Caco-2 (cell line): ENCODE results near the gene MYO5B. TPM values are rescaled to one million over a fixed set of nuclear protein-coding genes. Genes with fewer than 3 reads are reported as not detected.
"Not testable (repeated sequence)": the region's sequence is repeated elsewhere in the genome, so short reads cannot be mapped to it uniquely, and the experiment has no call there.

Experiments used
- BruUV-seq: library from RNA; stranded (reverse); fragments of 400-500 nt; replicated peaks from 2 replicates; lab custom pipeline; 2021; lab: Mats Ljungman, UMichigan
- CTCF ChIA-PET: fragments of 300-600 bp; sonication (Branson Sonifier 250); formaldehyde crosslinking; loops from one replicate; lab custom pipeline; 2022; ENCODE audit warnings: antibody characterized with exemption; lab: Charles Lee
- POLR2A ChIA-PET: fragments of 300-600 bp; sonication (Branson Sonifier 250); formaldehyde crosslinking; loops from one replicate; lab custom pipeline; 2022; ENCODE audit warnings: antibody characterized with exemption; lab: Charles Lee
- DNase-seq, 2 experiments: peaks; one replicate each; pipeline versions ENCODE4 v3.0.0 to v3.0.0-alpha.2; 2020 to 2022
- H3K27me3 ChIP-seq: replicated peaks from 2 replicates; pipeline ENCODE4 v1.6.0; 2011; ENCODE audit warnings: low read length; ENCODE audit not compliant: control insufficient read depth, insufficient read depth
- H3K36me3 ChIP-seq: 2 replicates; pipeline ENCODE4 v1.5.1; 2011; ENCODE audit warnings: low read length; ENCODE audit not compliant: control insufficient read depth, insufficient read depth
- H3K4me1 ChIP-seq: fragments of 250-450 bp; sonication (Bioruptor Pico); 2 replicates; pipeline ENCODE4 v1.5.1; 2020; ENCODE audit warnings: mild to moderate bottlenecking
- H3K4me3 ChIP-seq: 2 replicates; pipeline ENCODE4 v1.5.1; 2011; ENCODE audit warnings: low read depth, mild to moderate bottlenecking, control low read depth, low read length
- H3K9me3 ChIP-seq: fragments of 250-450 bp; sonication (Bioruptor Pico); 2 replicates; pipeline ENCODE4 v1.5.1; 2020; ENCODE audit warnings: mild to moderate bottlenecking, moderate library complexity
- H3K27ac Mint-ChIP-seq: one replicate; pipeline ENCODE4 v1.8.0; 2022; ENCODE audit warnings: mixed read lengths; ENCODE audit not compliant: unreplicated experiment
- H3K27me3 Mint-ChIP-seq: one replicate; pipeline ENCODE4 v1.8.0; 2022; ENCODE audit warnings: mixed read lengths; ENCODE audit not compliant: insufficient read depth, unreplicated experiment
- H3K36me3 Mint-ChIP-seq: one replicate; pipeline ENCODE4 v1.8.0; 2022; ENCODE audit warnings: mild to moderate bottlenecking, mixed read lengths; ENCODE audit not compliant: insufficient read depth, unreplicated experiment
- H3K4me1 Mint-ChIP-seq: one replicate; pipeline ENCODE4 v1.8.0; 2022; ENCODE audit warnings: low read depth, mixed read lengths; ENCODE audit not compliant: unreplicated experiment
- H3K4me3 Mint-ChIP-seq: one replicate; pipeline ENCODE4 v1.8.0; 2022; ENCODE audit warnings: mild to moderate bottlenecking, moderate library complexity, mixed read lengths; ENCODE audit not compliant: unreplicated experiment
- H3K9me3 Mint-ChIP-seq: one replicate; pipeline ENCODE4 v1.8.0; 2022; ENCODE audit warnings: mixed read lengths; ENCODE audit not compliant: unreplicated experiment
- intact Hi-C: fragments of 100-400 bp; cut with micrococcal nuclease; formaldehyde crosslinking; loops from one replicate; pipeline ENCODE4 v1.10.0; 2022; ENCODE audit not compliant: unreplicated experiment
- total RNA-seq: library from RNA; stranded (reverse); gene quantifications from 2 replicates; pipeline ENCODE4 v1.2.3, GENCODE V29; 2022
- TF ChIP-seq, protein P1 (sequence below), 2 experiments: fragments of 200-600 bp in 1 of 2; IDR thresholded peaks; 1 replicate in 1 of 2; 2 replicates in 1 of 2; pipeline versions ENCODE4 v1.5.1 to v1.8.0; 2011 to 2022; ENCODE audit warnings: antibody characterized with exemption in 1 of 2, control low read depth in 1 of 2, inconsistent platforms in 1 of 2, low read depth in 1 of 2, low read length in 1 of 2, mild to moderate bottlenecking in 1 of 2, moderate library complexity in 1 of 2; ENCODE audit not compliant: insufficient read depth in 1 of 2, severe bottlenecking in 1 of 2, unreplicated experiment in 1 of 2

Gene MYO5B
- total RNA-seq, 1 experiment from 2014 or later: 28.3 TPM

DNA sequence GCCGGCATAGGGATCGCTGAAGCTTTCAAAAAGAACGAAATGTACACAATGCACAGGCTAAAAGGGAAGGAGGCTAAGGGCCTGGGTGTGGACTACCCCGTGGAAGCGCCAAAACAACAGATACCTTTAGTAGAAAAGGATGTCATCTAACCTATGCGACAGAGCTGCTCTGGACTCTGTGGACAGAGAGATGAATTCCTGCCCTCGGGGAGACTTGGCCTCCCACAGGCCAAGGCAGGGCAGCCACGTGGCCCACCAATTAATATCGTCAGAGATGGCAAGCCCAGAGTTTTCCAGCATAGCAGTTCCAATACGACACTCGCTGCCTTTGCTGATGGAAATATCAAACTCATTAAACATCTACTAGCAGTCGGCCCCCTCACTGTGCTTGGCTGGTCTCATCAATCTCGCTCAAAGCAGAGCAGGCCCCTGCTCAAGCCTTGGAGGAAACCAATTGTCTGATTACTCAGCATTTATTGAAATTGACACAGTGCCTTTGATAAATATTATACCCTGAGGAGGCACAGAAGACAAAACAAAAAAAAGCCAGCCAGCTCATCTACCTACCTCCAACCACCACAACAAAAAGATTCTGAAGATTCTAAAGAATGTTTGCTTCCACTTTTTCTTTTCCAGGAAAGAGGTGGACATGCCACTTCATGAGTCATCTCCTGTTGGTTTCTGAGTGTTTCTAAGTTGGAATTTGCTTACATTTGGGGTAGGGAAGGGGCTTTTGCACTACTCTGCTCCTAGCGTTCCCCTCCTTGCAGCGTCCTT is 302.6 kb downstream of the MYO5B start:
- DNase-seq: no peak
- no peaks in the 10 kb centered on the region for H3K4me1 ChIP-seq
- Mint-ChIP-seq H3K27ac (no peak overlapping the region), H3K36me3 (no peaks in the 10 kb centered on the region), H3K9me3 (no peaks in the 10 kb centered on the region), H3K4me3 (no peak overlapping the region), H3K4me1 (no peaks in the 10 kb centered on the region), H3K27me3 (no peaks in the 10 kb centered on the region)
- ChIA-PET CTCF (no interaction called here), POLR2A (no interaction called here)
- no peaks in the 10 kb centered on the region for H3K9me3 ChIP-seq
- no peaks in the 10 kb centered on the region for H3K36me3 ChIP-seq
- TF ChIP-seq, protein P1, sequence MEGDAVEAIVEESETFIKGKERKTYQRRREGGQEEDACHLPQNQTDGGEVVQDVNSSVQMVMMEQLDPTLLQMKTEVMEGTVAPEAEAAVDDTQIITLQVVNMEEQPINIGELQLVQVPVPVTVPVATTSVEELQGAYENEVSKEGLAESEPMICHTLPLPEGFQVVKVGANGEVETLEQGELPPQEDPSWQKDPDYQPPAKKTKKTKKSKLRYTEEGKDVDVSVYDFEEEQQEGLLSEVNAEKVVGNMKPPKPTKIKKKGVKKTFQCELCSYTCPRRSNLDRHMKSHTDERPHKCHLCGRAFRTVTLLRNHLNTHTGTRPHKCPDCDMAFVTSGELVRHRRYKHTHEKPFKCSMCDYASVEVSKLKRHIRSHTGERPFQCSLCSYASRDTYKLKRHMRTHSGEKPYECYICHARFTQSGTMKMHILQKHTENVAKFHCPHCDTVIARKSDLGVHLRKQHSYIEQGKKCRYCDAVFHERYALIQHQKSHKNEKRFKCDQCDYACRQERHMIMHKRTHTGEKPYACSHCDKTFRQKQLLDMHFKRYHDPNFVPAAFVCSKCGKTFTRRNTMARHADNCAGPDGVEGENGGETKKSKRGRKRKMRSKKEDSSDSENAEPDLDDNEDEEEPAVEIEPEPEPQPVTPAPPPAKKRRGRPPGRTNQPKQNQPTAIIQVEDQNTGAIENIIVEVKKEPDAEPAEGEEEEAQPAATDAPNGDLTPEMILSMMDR (IDR thresholded peaks at IDR 0.05; ENCODE audit: insufficient read depth in 1 of 2, low read depth in 1 of 2, low read length in 1 of 2, severe bottlenecking in 1 of 2, unreplicated experiment in 1 of 2): no peak
- no TSS peak for BruUV-seq
- H3K27me3 ChIP-seq: no peaks in the 10 kb centered on the region
- intact Hi-C loops: no loop called here
- no peak overlapping the region for H3K4me3 ChIP-seq

DNA sequence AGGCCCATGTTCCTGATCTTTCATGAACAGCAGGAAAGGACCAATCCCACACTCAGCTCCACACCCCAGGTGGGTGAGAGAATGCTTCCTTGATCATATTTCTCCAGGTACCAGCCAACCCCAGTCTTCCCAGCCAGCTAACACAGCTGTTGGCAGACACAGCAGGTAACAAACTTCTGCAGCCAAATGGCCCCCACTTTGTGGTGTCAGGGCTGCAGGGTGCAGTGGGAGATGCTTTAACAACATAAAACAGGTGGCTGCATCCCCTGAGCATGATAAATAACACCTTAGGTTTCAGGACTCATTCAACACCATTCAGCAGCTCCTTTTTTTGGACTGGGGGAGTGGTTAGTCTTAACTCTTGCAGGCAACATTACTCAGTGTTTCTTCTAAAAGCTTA is 304.9 kb downstream of the MYO5B start:
- H3K4me1 Mint-ChIP-seq: no peaks in the 10 kb centered on the region
- no peaks in the 10 kb centered on the region for H3K36me3 Mint-ChIP-seq
- Histone ChIP-seq H3K4me1 (no peaks in the 10 kb centered on the region), H3K4me3 (no peak overlapping the region), H3K9me3 (no peaks in the 10 kb centered on the region), H3K27me3 (no peaks in the 10 kb centered on the region), H3K36me3 (no peaks in the 10 kb centered on the region)
- H3K4me3 Mint-ChIP-seq: no peak overlapping the region
- BruUV-seq: no TSS peak
- ChIA-PET POLR2A (no interaction called here), CTCF (interaction anchor here (0.7 kb wide), 1 partner anchor 18 kb away, joined by 3 read pairs; no protein-coding TSS in a partner anchor)
- no peak overlapping the region for H3K27ac Mint-ChIP-seq
- H3K9me3 Mint-ChIP-seq: no peaks in the 10 kb centered on the region
- H3K27me3 Mint-ChIP-seq: no peaks in the 10 kb centered on the region
- DNase-seq: no peak
- intact Hi-C loops: no loop called here
- TF ChIP-seq, protein P1 (IDR thresholded peaks at IDR 0.05; ENCODE audit: insufficient read depth in 1 of 2, low read depth in 1 of 2, low read length in 1 of 2, severe bottlenecking in 1 of 2, unreplicated experiment in 1 of 2): no peak

- H3K4me1 Mint-ChIP-seq, H3K4me3 ChIP-seq, H3K4me1 ChIP-seq, intact Hi-C loops, H3K9me3 Mint-ChIP-seq, H3K27me3 Mint-ChIP-seq, H3K36me3 ChIP-seq, H3K27me3 ChIP-seq, POLR2A ChIA-PET, CTCF ChIA-PET, DNase-seq, H3K9me3 ChIP-seq, H3K27ac Mint-ChIP-seq, BruUV-seq, H3K4me3 Mint-ChIP-seq, H3K36me3 Mint-ChIP-seq: not testable (repeated sequence)
These were observed 305.4 kb downstream of the MYO5B start for GRCh38 chr18:49889552-49889951.
